Right ventricle myocardium inferior (tissue), 1 donor: ENCODE measurements around the gene MAP3K9. TPM values are rescaled to one million over a fixed set of nuclear protein-coding genes. Genes with fewer than 3 reads are reported as not detected.
"Not testable (repeated sequence)": the region's sequence is repeated elsewhere in the genome, so short reads cannot be mapped to it uniquely, and the experiment has no call there.

Experiments used
- ATAC-seq: fragments of 200-7000 bp; cut with Tn5 transposase; one replicate; pipeline ENCODE4 v1.9.1; 2020; ENCODE audit warnings: mild to moderate bottlenecking, moderate library complexity
- DNase-seq: peaks from one replicate; pipeline ENCODE4 v3.0.0; 2021; ENCODE audit errors: missing footprints
- intact Hi-C: fragments of 100-400 bp; cut with DNase I; formaldehyde crosslinking; loops from one replicate; pipeline ENCODE4 v1.11.0; 2022
- total RNA-seq: library from RNA; stranded (reverse); fragmentation: NEBNext Ultra II Directional; extraction: Animal tissue kit (Norgen Biotek cat#: 25700); gene quantifications from one replicate; pipeline ENCODE4 v1.2.1, GENCODE V29; 2021
- donor health status: DM: no; HTN: yes; CAD: no; lungs with severe emphysema.

Gene MAP3K9
- total RNA-seq, 1 donor from 2014 or later: 1.7 TPM

GRCh38 chr14:70708717-70709570 is 100.4 kb downstream of the MAP3K9 start:
- ATAC-seq: no peak
- no peak for DNase-seq
- intact Hi-C loops: no loop called here

DNA sequence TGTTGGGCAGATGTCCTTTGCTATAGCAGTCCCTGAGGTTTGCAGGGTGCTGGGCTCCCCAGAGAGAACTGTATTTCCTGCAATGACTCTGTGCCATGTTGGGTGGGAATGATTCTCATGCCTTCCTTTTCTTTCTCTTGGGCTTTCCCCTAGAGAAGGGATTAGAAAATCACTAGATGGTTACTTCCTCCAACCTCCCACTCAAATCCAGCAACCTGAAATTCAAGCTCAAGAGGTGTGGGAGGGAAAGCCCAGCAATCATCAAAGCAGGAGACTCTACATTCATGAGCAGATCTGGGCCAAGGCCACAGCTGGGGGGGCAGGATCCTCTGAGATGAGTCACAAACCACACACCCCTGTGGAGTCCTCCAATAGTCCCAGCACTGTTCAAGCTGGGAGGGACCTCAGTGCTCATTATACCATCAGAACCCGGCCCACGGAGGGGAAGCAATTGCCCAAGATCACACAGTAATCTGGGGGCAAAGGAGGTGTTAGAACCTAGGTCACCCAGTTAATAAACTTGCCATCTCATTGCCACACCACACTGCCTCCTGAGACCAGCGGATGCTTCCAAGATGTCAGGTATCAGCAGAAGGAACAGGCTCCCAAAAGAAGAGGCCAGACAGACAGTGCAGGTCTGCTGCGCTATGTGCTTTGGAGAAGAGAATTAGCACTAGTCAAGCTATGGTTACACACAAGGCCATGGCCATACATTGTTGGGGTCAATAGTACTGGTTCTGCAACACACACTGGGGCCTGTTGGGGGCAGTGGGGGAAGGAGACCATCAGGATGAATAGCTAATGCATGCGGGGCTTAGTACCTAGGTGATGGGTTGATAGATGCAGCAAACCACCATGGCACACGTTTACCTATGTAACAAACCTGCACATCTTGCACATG is 101.9 kb downstream of the MAP3K9 start:
- no peak for DNase-seq
- ATAC-seq: no peak
- intact Hi-C loops: no loop called here

DNA sequence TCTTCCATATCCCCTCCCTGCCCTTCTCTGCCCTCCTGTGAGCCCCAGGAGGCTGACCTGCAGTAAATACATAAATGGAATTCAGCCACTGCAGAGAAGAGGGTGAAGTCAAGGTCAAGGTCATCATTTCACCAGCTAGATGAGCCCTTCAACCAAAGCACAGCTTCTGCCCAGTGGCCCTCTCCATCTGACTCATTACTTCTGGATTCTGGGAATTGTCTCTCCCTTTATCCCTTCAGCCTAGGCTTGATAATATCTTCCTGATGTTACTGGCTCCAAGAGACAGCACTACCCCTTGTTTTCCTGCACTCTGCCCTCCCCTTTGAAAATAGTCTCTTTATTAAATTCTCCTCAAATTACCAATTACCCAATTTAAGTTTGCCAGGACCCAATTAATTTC is 103.1 kb downstream of the MAP3K9 start:
- DNase-seq (no peak), ATAC-seq (no peak)
- intact Hi-C loops: no loop called here

GRCh38 chr14:70704960-70705359 is 104.4 kb downstream of the MAP3K9 start:
- intact Hi-C loops: loop anchor here (5.0 kb wide), 2 partner anchors 43 to 63 kb away; partner anchors contain the start of gene TTC9
- ATAC-seq (no peak), DNase-seq (no peak)

- intact Hi-C loops: loop anchor here (5.0 kb wide), 2 partner anchors 41 to 61 kb away; partner anchors contain the start of gene TTC9
- not testable (repeated sequence) for DNase-seq, ATAC-seq
These were observed 105.6 kb downstream of the MAP3K9 start for GRCh38 chr14:70703621-70704168.

- no peak for DNase-seq
- intact Hi-C loops: loop anchor here (5.0 kb wide), 2 partner anchors 40 to 60 kb away; partner anchors contain the start of gene TTC9
- ATAC-seq: no peak
These were observed 107.2 kb downstream of the MAP3K9 start for GRCh38 chr14:70702161-70702560.

- no peak for DNase-seq
- no peak for ATAC-seq
- intact Hi-C loops: loop anchor here (5.0 kb wide), 2 partner anchors 39 to 59 kb away; partner anchors contain the start of gene TTC9
These were observed 107.7 kb downstream of the MAP3K9 start for GRCh38 chr14:70701610-70702009.

GRCh38 chr14:70700955-70701585 is 108.2 kb downstream of the MAP3K9 start:
- intact Hi-C loops: loop anchor here (5.0 kb wide), 2 partner anchors 39 to 59 kb away; partner anchors contain the start of gene TTC9
- ATAC-seq (no peak), DNase-seq (peak; percentile 34)

DNA sequence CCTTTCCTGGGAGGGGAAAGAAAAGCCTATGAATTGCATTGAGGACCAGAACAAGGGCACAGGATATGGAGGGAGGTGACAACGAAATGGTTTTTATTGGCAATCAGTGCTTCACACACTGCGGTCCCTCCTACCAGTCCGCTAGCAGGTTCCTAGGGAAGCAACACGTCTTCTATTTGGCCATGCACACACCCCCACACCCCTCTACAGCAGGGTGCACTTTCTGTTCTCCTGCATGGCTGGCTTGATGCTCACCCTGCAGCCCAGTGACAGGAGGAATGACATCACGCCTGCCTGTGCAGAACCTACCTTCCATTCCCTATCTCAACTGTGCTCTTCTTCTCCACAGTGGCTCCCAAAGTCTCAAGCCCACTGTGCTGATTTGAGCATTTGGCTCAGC is 109.7 kb downstream of the MAP3K9 start:
- intact Hi-C loops: loop anchor here (5.0 kb wide), 2 partner anchors 37 to 57 kb away; partner anchors contain the start of gene TTC9
- ATAC-seq (no peak), DNase-seq (no peak)

DNA sequence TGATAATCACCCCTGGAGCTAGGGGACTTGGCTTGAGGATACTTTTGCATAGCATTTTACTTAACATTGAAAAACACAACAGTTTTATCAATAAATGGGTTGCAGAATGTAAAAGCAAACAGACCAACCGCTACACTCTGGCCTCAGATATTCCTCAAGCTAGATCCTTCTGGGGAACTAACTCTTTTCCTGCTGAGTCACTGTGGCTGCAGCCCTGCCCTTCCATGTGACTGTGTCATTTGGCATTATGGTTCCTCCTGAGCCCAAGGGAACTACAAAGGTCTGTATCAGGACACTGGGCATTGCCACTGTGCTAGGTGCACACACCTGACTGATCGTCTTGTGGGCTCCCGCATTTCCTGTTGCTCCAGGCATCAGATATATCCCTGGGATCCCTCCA is 111.0 kb downstream of the MAP3K9 start:
- DNase-seq: peak; percentile 59
- intact Hi-C loops: no loop called here
- ATAC-seq: peak; percentile 50

- no peak for ATAC-seq
- intact Hi-C loops: no loop called here
These were observed 111.6 kb downstream of the MAP3K9 start for GRCh38 chr14:70697701-70698100.

GRCh38 chr14:70696026-70696425 is 113.3 kb downstream of the MAP3K9 start:
- DNase-seq: no peak
- intact Hi-C loops: no loop called here
- ATAC-seq: no peak

More at GRCh38 chr14:70697701-70698100, 111.6 kb downstream of the MAP3K9 start:
- DNase-seq: no peak

DNA sequence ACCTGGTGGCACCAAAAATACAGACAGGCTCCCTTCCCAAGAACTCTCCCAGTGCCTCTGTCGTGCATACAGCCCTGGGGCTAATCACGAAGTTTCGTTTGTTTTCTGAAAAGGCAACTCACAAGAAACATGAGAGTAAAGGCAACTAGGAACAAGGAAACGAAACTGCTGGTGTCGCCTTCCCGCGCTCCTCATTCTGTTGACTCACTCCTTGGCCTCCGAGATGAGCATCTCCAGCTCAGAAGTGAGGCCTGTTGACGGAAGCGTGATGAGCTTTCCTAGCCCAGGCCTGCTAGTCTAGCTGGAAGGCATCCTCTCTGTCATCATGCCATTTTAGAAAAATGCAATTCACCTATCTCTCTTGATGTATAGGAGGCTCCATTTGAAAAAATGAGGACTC is 117.1 kb downstream of the MAP3K9 start:
- DNase-seq (peak; percentile 74), ATAC-seq (peak; percentile 34)
- intact Hi-C loops: no loop called here

DNA sequence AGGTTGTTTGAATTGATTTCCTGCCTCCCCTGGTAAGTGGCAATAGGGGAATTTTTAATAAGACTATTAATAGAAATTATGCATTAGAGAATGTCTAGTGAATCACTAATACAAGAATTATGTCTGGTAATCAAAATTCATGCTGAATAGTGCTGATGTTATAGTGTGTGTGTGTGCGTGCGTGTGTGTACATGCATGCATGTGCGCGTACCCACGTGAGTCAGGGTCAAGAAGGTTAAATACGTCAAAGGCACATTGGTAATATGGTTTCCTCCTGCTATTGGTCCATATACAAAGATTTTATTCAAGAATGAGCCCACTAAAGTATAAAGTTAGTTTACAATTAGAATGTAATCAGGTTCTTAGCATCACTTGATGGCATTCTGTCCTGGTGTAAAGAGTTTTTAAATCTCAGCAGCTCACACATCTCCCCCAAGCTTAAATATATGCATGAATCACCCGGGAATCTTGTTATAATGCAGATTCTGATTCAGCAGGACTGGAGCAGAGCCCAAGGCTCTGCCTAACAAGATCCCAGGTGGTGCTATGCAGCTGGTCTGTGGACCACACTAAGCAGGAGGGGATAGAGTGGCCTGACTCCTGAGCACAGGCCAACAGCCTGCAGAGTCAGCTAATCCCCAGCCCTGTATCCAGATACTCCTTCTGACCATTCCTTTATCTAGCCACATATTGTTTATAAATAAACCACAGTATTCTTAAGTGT is 123.7 kb downstream of the MAP3K9 start:
- no peak for ATAC-seq
- intact Hi-C loops: no loop called here

DNA sequence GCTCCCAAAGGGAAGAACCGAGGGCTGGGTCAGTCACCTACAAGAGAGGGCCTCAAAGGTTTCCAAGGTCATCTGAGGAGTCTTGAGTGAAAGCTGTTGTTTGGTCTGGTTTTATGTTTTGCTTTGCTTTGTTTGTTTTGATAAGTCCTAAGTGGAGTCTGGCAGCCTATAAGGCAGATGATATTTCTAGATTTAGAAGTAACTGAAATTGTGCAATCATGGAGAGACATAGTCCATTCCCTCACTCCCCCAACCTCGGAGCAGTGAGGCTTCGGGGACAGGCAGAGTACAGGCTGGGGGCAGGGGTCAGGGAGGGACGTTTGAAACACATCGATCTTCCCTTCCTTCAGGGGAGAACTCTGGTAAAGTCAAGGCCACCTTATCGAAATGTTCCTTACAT is 125.3 kb downstream of the MAP3K9 start:
- no peak for ATAC-seq
- no peak for DNase-seq
- intact Hi-C loops: no loop called here

More for the DNA sequence above, 123.7 kb downstream of the MAP3K9 start:
- DNase-seq: no peak

DNA sequence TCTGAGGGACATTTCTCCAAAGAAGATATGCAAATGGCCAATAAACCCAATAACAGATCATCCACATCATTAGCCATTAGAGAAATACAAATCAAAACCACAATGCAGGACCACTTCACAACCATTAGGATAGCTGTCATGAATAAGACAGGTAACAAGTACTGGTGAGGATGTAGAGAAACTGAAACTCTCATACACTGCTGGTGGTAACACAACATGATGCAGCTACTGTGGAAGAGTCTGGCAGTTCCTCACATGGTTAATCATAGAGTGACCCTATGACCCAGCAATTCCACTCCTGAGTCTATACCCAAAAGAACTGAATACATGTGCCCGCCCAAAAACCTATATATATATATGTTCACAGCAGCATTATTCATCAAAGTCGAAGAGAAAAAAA is 128.6 kb downstream of the MAP3K9 start:
- intact Hi-C loops: no loop called here
- ATAC-seq (no peak), DNase-seq (no peak)

DNA sequence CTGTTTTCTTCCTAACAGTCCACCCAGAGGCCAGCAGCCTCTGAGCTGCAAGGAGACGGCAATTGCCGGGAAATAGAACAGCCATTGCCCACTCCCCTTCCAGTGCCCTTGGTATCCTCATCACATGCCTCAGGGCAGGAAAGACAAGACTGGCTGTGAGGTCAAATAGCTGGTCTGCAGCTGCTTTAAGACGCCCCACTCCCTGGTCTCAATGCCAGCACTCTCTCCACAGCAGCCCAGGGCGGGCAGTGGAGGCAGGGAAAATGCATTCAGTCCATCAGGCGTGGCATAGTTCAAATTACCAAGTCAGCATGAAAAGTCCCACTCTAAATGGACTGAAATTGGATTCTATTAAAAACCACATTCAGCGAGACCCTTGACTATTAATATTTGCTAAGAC is 132.0 kb downstream of the MAP3K9 start:
- intact Hi-C loops: no loop called here
- no peak for DNase-seq
- ATAC-seq: no peak
